Panc1 (cell line): ENCODE data around the gene GPR158. TPM values are rescaled to one million over a fixed set of nuclear protein-coding genes. Genes with fewer than 3 reads are reported as not detected.

Source experiments
- ATAC-seq: fragments of 200-7000 bp; cut with Tn5 transposase; 2 replicates; pipeline ENCODE4 v1.9.1; 2020; ENCODE audit warnings: mild to moderate bottlenecking, moderate library complexity
- BruUV-seq: library from RNA; stranded (reverse); fragments of 400-500 nt; replicated peaks from 2 replicates; lab custom pipeline; 2021; lab: Mats Ljungman, UMichigan
- CTCF ChIA-PET: fragments of 300-600 bp; sonication (Branson Sonifier 250); formaldehyde crosslinking; loops from one replicate; lab custom pipeline; 2022; ENCODE audit warnings: antibody characterized with exemption; lab: Charles Lee
- POLR2A ChIA-PET: fragments of 300-600 bp; sonication (Branson Sonifier 250); formaldehyde crosslinking; loops from one replicate; lab custom pipeline; 2022; ENCODE audit warnings: antibody characterized with exemption; lab: Charles Lee
- DNase-seq: peaks from one replicate; pipeline ENCODE4 v3.0.0-alpha.2; 2010; ENCODE audit warnings: low read depth, low spot score
- H3K27ac ChIP-seq: 2 replicates; pipeline ENCODE4 v1.5.1; 2011; ENCODE audit warnings: mild to moderate bottlenecking, low read length, inconsistent platforms
- H3K27me3 ChIP-seq: fragments of 200-500 bp; sonication (Bioruptor generic); 2 replicates; pipeline ENCODE4 v1.6.0; 2014; ENCODE audit warnings: low read length, inconsistent platforms; ENCODE audit not compliant: control insufficient read depth, insufficient read depth
- H3K36me3 ChIP-seq: fragments of 200-500 bp; sonication (Bioruptor generic); 2 replicates; pipeline ENCODE4 v1.5.1; 2014; ENCODE audit warnings: inconsistent platforms, mild to moderate bottlenecking, low read length, moderate library complexity; ENCODE audit not compliant: control insufficient read depth, insufficient read depth
- H3K4me1 ChIP-seq: 2 replicates; pipeline ENCODE4 v1.5.1; 2011; ENCODE audit warnings: inconsistent platforms, mild to moderate bottlenecking, low read length, moderate library complexity; ENCODE audit not compliant: control insufficient read depth, insufficient read depth
- H3K4me3 ChIP-seq, 2 experiments: 2 replicates each; pipeline ENCODE4 v1.5.1; 2011 to 2012; ENCODE audit warnings: low read depth in 2 of 2, low read length in 2 of 2, mild to moderate bottlenecking in 2 of 2, inconsistent platforms in 1 of 2, moderate library complexity in 1 of 2
- H3K9me3 ChIP-seq: fragments of 200-500 bp; sonication (Bioruptor generic); 2 replicates; pipeline ENCODE4 v1.5.1; 2014; ENCODE audit warnings: low read depth, mild to moderate bottlenecking, inconsistent platforms, low read length, moderate library complexity; ENCODE audit not compliant: control insufficient read depth, insufficient read depth
- CTCF ChIP-seq: fragments of 450-650 bp; IDR thresholded peaks from 2 replicates; pipeline ENCODE4 v1.5.1; 2017; ENCODE audit warnings: mild to moderate bottlenecking
- POLR2AphosphoS5 ChIP-seq: IDR thresholded peaks from 2 replicates; pipeline ENCODE4 v1.6.1; 2012; ENCODE audit warnings: mild to moderate bottlenecking, low read depth, low read length, moderate library complexity
- SIN3A ChIP-seq: IDR thresholded peaks from 2 replicates; pipeline ENCODE4 v1.6.1; 2012; ENCODE audit warnings: low read depth, mild to moderate bottlenecking, low read length, moderate library complexity, borderline replicate concordance; ENCODE audit not compliant: insufficient read depth
- TCF7L2 ChIP-seq: IDR thresholded peaks from 2 replicates; pipeline ENCODE4 v1.6.1; 2011; ENCODE audit warnings: mild to moderate bottlenecking, low read depth, low read length, inconsistent platforms
- in situ Hi-C: cut with HindIII; loops from 2 replicates; pipeline ENCODE4 v1.10.0; 2016; ENCODE audit warnings: low sequenced_read_pairs, low pct_unique_long_range_greater_than_20kb
- intact Hi-C: fragments of 100-400 bp; cut with micrococcal nuclease; formaldehyde crosslinking; loops from one replicate; pipeline ENCODE4 v1.10.0; 2022; ENCODE audit not compliant: unreplicated experiment
- total RNA-seq: library from RNA; stranded (reverse); gene quantifications from one replicate; pipeline ENCODE4 v1.2.1, GENCODE V29; 2021; ENCODE audit not compliant: unreplicated experiment
- TF ChIP-seq, protein P1 (sequence below), 2 experiments: IDR thresholded peaks; 2 replicates each; pipeline ENCODE4 v1.6.1; 2011 to 2012; ENCODE audit warnings: low read depth in 2 of 2, control low read depth in 1 of 2, low read length in 1 of 2, mild to moderate bottlenecking in 1 of 2, moderate library complexity in 1 of 2; ENCODE audit not compliant: insufficient read depth in 1 of 2

The GPR158 gene
- total RNA-seq, 1 experiment from 2014 or later: 0.64 TPM

DNA sequence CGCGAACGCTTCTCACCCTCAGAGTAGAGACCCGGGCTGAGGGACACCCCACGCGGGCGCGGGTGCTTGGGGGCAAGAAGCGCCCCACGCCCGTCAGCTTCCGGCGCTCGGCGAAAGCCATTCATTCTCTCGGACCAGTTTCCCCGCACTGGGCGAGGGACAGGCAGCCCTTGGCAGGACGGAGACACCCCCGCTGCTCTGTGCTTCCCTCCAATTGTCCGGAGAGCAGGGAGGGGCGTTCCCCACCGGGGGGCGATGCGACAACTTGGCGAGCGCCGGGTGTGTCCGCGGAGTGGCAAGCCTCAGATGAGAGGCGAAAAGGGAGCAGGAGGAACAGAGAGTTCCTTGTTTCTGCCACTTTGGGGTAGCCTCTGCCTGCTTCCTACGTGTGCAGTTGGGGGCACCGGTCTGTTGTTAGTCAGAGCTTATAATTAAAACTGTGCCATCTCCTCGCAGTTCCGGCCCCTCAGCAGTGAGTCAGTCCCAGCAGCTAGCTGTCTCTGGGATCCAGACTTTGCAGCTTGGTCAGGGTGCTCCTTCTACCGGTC is 1.7 kb downstream of the GPR158 start:
- no peak for ATAC-seq

DNA sequence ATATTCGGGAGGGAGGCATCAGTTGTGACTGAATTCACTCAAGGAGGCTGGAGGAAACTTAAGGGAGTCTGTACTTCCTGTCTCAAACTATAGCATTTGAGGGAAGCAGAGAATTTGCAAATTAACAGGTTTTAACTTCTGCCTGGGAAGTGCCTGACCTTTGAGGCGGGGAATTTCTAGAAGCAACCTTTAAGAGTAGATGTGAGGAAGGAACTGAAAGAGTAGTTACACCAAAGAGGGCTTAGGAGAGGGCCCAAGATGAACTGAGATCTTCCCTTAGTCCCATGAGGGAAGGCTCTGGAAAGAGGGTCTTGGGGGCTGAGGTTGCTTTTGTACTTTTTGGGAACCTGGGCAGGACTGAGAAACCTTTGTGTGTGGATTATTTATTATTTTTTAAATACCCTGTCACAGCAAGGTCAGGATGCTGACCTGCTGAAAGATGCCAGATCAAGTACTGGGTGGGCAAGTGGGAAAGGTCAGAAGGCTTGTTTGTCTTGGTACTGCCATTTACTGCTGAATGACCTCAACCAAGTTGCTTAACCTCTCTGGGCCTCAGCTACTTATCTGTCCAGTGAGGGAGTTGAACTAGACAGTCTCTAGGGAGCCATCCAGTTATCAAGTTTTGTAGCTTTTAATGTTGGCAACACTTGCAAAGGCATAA is 2.4 kb downstream of the GPR158 start:
- in situ Hi-C loops (no loop called here), intact Hi-C loops (no loop called here)
- CTCF ChIA-PET: no interaction called here
- Histone ChIP-seq H3K9me3 (no peaks in the 10 kb centered on the region), H3K27ac (no peak overlapping the region), H3K4me3 (no peak overlapping the region), H3K27me3 (peaks cover 9% of the 10 kb centered on the region), H3K36me3 (no peaks in the 10 kb centered on the region), H3K4me1 (no peaks in the 10 kb centered on the region)
- BruUV-seq: no TSS peak
- TF ChIP-seq CTCF: no peak
- TF ChIP-seq, protein P1, sequence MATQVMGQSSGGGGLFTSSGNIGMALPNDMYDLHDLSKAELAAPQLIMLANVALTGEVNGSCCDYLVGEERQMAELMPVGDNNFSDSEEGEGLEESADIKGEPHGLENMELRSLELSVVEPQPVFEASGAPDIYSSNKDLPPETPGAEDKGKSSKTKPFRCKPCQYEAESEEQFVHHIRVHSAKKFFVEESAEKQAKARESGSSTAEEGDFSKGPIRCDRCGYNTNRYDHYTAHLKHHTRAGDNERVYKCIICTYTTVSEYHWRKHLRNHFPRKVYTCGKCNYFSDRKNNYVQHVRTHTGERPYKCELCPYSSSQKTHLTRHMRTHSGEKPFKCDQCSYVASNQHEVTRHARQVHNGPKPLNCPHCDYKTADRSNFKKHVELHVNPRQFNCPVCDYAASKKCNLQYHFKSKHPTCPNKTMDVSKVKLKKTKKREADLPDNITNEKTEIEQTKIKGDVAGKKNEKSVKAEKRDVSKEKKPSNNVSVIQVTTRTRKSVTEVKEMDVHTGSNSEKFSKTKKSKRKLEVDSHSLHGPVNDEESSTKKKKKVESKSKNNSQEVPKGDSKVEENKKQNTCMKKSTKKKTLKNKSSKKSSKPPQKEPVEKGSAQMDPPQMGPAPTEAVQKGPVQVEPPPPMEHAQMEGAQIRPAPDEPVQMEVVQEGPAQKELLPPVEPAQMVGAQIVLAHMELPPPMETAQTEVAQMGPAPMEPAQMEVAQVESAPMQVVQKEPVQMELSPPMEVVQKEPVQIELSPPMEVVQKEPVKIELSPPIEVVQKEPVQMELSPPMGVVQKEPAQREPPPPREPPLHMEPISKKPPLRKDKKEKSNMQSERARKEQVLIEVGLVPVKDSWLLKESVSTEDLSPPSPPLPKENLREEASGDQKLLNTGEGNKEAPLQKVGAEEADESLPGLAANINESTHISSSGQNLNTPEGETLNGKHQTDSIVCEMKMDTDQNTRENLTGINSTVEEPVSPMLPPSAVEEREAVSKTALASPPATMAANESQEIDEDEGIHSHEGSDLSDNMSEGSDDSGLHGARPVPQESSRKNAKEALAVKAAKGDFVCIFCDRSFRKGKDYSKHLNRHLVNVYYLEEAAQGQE (IDR thresholded peaks at IDR 0.05; ENCODE audit: insufficient read depth in 1 of 2, low read depth in 2 of 2, low read length in 1 of 2): no peak
- TF ChIP-seq TCF7L2: no peak
- TF ChIP-seq POLR2AphosphoS5: no peak
- ATAC-seq: no peak
- POLR2A ChIA-PET: no interaction called here
- DNase-seq: no peak

More for the DNA sequence above, 1.7 kb downstream of the GPR158 start:
- Histone ChIP-seq H3K27me3 (peaks cover 9% of the 10 kb centered on the region), H3K4me1 (no peaks in the 10 kb centered on the region), H3K9me3 (no peaks in the 10 kb centered on the region), H3K27ac (no peak overlapping the region), H3K36me3 (no peaks in the 10 kb centered on the region), H3K4me3 (peak overlapping the region; percentile 8 to 69; a peak in 3 of 4 replicates)
- ChIA-PET CTCF (no interaction called here), POLR2A (no interaction called here)
- BruUV-seq: no TSS peak
- in situ Hi-C loops: no loop called here
- TF ChIP-seq POLR2AphosphoS5: no peak
- TF ChIP-seq CTCF: no peak
- no peak for TF ChIP-seq SIN3A
- no peak for TF ChIP-seq TCF7L2
- TF ChIP-seq, protein P1 (IDR thresholded peaks at IDR 0.05; ENCODE audit: insufficient read depth in 1 of 2, low read depth in 2 of 2, low read length in 1 of 2): no peak
- no peak for DNase-seq
- intact Hi-C loops: no loop called here
